Cardiac muscle cell (in vitro differentiated cells and primary cell): Measurements from ENCODE around the gene SEZ6. TPM values are rescaled to one million over a fixed set of nuclear protein-coding genes. Genes with fewer than 3 reads are reported as not detected.

ENCODE experiments used
- DNase-seq, 2 donors: peaks; one replicate each; pipeline versions ENCODE4 v3.0.0 to v3.0.0-alpha.2; 2010 to 2017; ENCODE audit warnings: low read depth in 1 of 2, low spot score in 1 of 2
- H3K27ac ChIP-seq: fragments of 200-600 bp; sonication (generic); 2 replicates; pipeline ENCODE4 v1.5.1; 2016
- H3K27me3 ChIP-seq: fragments of 200-600 bp; sonication (generic); 2 replicates; pipeline ENCODE4 v1.6.0; 2016; ENCODE audit warnings: control low read depth
- H3K36me3 ChIP-seq: fragments of 200-600 bp; sonication (generic); 2 replicates; pipeline ENCODE4 v1.5.1; 2016; ENCODE audit warnings: control low read depth
- H3K4me1 ChIP-seq: fragments of 200-600 bp; sonication (generic); 2 replicates; pipeline ENCODE4 v1.8.1; 2017; ENCODE audit warnings: low read depth, mild to moderate bottlenecking, mixed run types
- H3K4me3 ChIP-seq: fragments of 200-600 bp; sonication (generic); 2 replicates; pipeline ENCODE4 v1.5.1; 2016; ENCODE audit warnings: mild to moderate bottlenecking
- H3K9me3 ChIP-seq: fragments of 200-600 bp; sonication (generic); 2 replicates; pipeline ENCODE4 v1.5.1; 2017; ENCODE audit warnings: low read depth, mild to moderate bottlenecking, control low read depth
- polyA plus RNA-seq: library from polyadenylated mRNA; unstranded; fragments of >200 nt; fragmentation: Nextera tagmentation; extraction: Ambion mirVana; gene quantifications from 2 replicates; pipeline ENCODE4 v1.2.1, GENCODE V29; 2016
- total RNA-seq: library from RNA; depleted of rRNA; stranded (reverse); fragments of >200 nt; gene quantifications from 2 replicates; pipeline ENCODE4 v1.2.3, GENCODE V29; 2016
- TF ChIP-seq, protein P1 (sequence below): IDR thresholded peaks from 2 replicates; pipeline ENCODE4 v1.5.1; 2012; ENCODE audit warnings: low read depth, mild to moderate bottlenecking, low read length

Gene SEZ6
- total and polyA plus RNA-seq, 2 experiments from 2014 or later, result 0.21 to 0.95 TPM

DNA sequence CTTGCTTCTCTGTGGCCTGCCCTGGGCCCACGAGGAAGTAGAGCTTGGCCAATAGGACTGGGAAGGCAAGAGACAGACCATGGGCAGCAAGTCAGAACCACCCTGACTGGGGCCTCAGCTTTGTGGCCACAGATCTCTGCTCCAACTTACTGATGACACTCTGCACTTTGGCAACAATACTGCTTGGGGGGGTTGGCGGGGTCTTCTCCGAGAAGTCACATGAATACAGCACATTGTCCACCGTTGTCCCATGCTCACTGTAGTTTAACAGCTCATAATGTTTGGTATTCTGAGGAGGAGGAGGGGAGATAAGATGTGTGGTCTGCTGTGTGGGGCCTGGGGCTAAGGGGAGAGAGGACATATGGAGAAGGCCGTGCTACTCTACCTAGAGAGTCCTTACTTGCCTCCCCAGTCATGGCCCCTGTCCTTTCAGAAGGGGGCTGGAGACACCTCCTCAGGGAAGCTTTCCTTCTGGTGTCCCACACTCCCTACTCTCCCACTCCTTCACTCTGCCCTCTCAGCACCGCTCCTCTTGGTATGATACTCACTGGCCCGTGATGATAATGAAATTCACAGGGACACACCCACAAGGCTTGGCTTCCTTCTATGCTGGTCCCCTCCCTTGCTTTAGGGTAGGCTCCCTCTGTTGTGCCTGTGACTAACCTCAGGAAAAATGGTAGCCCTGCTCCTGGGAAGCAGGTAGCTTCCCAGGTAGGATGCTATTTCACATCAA, 99.0 kb downstream of the SEZ6 start:
- peaks cover 52% of the 10 kb centered on the region for H3K36me3 ChIP-seq
- H3K4me1 ChIP-seq, result no peaks in the 10 kb centered on the region
- TF ChIP-seq, protein P1, sequence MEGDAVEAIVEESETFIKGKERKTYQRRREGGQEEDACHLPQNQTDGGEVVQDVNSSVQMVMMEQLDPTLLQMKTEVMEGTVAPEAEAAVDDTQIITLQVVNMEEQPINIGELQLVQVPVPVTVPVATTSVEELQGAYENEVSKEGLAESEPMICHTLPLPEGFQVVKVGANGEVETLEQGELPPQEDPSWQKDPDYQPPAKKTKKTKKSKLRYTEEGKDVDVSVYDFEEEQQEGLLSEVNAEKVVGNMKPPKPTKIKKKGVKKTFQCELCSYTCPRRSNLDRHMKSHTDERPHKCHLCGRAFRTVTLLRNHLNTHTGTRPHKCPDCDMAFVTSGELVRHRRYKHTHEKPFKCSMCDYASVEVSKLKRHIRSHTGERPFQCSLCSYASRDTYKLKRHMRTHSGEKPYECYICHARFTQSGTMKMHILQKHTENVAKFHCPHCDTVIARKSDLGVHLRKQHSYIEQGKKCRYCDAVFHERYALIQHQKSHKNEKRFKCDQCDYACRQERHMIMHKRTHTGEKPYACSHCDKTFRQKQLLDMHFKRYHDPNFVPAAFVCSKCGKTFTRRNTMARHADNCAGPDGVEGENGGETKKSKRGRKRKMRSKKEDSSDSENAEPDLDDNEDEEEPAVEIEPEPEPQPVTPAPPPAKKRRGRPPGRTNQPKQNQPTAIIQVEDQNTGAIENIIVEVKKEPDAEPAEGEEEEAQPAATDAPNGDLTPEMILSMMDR, result no peak
- no peak overlapping the region for H3K27ac ChIP-seq
- H3K4me3 ChIP-seq, result no peak overlapping the region
- H3K9me3 ChIP-seq, result no peaks in the 10 kb centered on the region
- DNase-seq, result no peak
- H3K27me3 ChIP-seq, result no peaks in the 10 kb centered on the region

- no peaks in the 10 kb centered on the region for H3K27me3 ChIP-seq
- peaks cover 46% of the 10 kb centered on the region for H3K36me3 ChIP-seq
- TF ChIP-seq, protein P1, result no peak
- H3K4me1 ChIP-seq, result no peaks in the 10 kb centered on the region
- H3K4me3 ChIP-seq, result no peak overlapping the region
- no peak overlapping the region for H3K27ac ChIP-seq
- H3K9me3 ChIP-seq, result no peaks in the 10 kb centered on the region
- no peak for DNase-seq
These were observed 99.6 kb downstream of the SEZ6 start for GRCh38 chr17:28906276-28906675.

Other genes starting within 250 kb of the SEZ6 start
- gene FAM222B, start 163.2 kb downstream of the SEZ6 start, total RNA-seq, result 19.4 and 25.5 TPM in 2 replicates
- 30.3 and 34.1 TPM in 2 replicates for gene FAM222B, start 163.2 kb downstream of the SEZ6 start, polyA plus RNA-seq
- gene ERAL1, start 151.0 kb downstream of the SEZ6 start, total RNA-seq, result 32.3 and 44.3 TPM in 2 replicates
- gene ERAL1, start 151.0 kb downstream of the SEZ6 start, polyA plus RNA-seq, result 75.2 and 77.1 TPM in 2 replicates
- 102 and 110 TPM in 2 replicates for gene FLOT2, start 108.3 kb downstream of the SEZ6 start, total RNA-seq
- gene FLOT2, start 108.3 kb downstream of the SEZ6 start, polyA plus RNA-seq, result 145 and 158 TPM in 2 replicates
- 40.9 and 44.6 TPM in 2 replicates for gene DHRS13, start 103.0 kb downstream of the SEZ6 start, total RNA-seq
- 28.1 and 35.4 TPM in 2 replicates for gene DHRS13, start 103.0 kb downstream of the SEZ6 start, polyA plus RNA-seq
- 45.6 and 46.1 TPM in 2 replicates for gene PHF12, start 54.5 kb downstream of the SEZ6 start, total RNA-seq
- gene PHF12, start 54.5 kb downstream of the SEZ6 start, polyA plus RNA-seq, result 11.6 and 17.9 TPM in 2 replicates
- 6.5 TPM in 2 replicates for gene PIPOX, start 37.1 kb upstream of the SEZ6 start, total RNA-seq
- 3.6 and 5.3 TPM in 2 replicates for gene PIPOX, start 37.1 kb upstream of the SEZ6 start, polyA plus RNA-seq
- 326 and 564 TPM in 2 replicates for gene MYO18A, start 174.4 kb upstream of the SEZ6 start, total RNA-seq
- gene MYO18A, start 174.4 kb upstream of the SEZ6 start, polyA plus RNA-seq, result 186 and 218 TPM in 2 replicates
- gene CRYBA1, start 240.8 kb upstream of the SEZ6 start, total RNA-seq, result not detected in 2 replicates
- not detected in 2 replicates for gene CRYBA1, start 240.8 kb upstream of the SEZ6 start, polyA plus RNA-seq